Activated B cell treated with CpG ODN at 0.5 μM for 24 hours (primary cell): ENCODE results near the gene PTCHD1. TPM values are rescaled to one million over a fixed set of nuclear protein-coding genes. Genes with fewer than 3 reads are reported as not detected.

ENCODE experiments used
- ATAC-seq: fragments of 200-7000 bp; cut with Tn5 transposase; one replicate; pipeline ENCODE4 v1.10.0; 2021; ENCODE audit warnings: low read depth, mild to moderate bottlenecking, moderate library complexity
- CTCF ChIA-PET: fragments of 350-600 bp; sonication (Branson Sonifier 250); formaldehyde crosslinking; loops from one replicate; lab custom pipeline; 2021; ENCODE audit warnings: antibody characterized with exemption; lab: Charles Lee
- POLR2A ChIA-PET: fragments of 350-600 bp; sonication (Branson Sonifier 250); formaldehyde crosslinking; loops from one replicate; lab custom pipeline; 2021; ENCODE audit warnings: antibody characterized with exemption; lab: Charles Lee
- DNase-seq: peaks from one replicate; pipeline ENCODE4 v3.0.0; 2022
- H3K27ac Mint-ChIP-seq: one replicate; pipeline ENCODE4 v1.8.0; 2020; ENCODE audit warnings: mixed read lengths
- H3K27me3 Mint-ChIP-seq: one replicate; pipeline ENCODE4 v1.8.0; 2021; ENCODE audit warnings: mixed read lengths
- H3K36me3 Mint-ChIP-seq: one replicate; pipeline ENCODE4 v1.8.0; 2021; ENCODE audit warnings: low read depth, mixed read lengths
- H3K4me1 Mint-ChIP-seq: one replicate; pipeline ENCODE4 v1.8.0; 2021; ENCODE audit warnings: mixed read lengths
- H3K4me3 Mint-ChIP-seq: one replicate; pipeline ENCODE4 v1.8.0; 2020; ENCODE audit warnings: mild to moderate bottlenecking, mixed read lengths
- H3K9me3 Mint-ChIP-seq: one replicate; pipeline ENCODE4 v1.8.0; 2020; ENCODE audit warnings: mixed read lengths
- CTCF ChIP-seq: fragments of 200-600 bp; IDR thresholded peaks from one replicate; pipeline ENCODE4 v1.8.0; 2022; ENCODE audit warnings: antibody characterized with exemption, mild to moderate bottlenecking
- intact Hi-C: fragments of 100-400 bp; cut with micrococcal nuclease; formaldehyde crosslinking; loops from one replicate; pipeline ENCODE4 v1.15.1; 2024
- total RNA-seq: library from RNA; stranded (reverse); gene quantifications from 2 replicates; pipeline ENCODE4 v1.2.3, GENCODE V29; 2022

Gene PTCHD1
- total RNA-seq, 1 donor from 2014 or later: 0.02 TPM

- Mint-ChIP-seq H3K36me3 (no peaks in the 10 kb centered on the region), H3K27ac (no peak overlapping the region), H3K27me3 (no peaks in the 10 kb centered on the region), H3K4me3 (no peak overlapping the region), H3K4me1 (no peaks in the 10 kb centered on the region), H3K9me3 (no peaks in the 10 kb centered on the region)
- intact Hi-C loops: no loop called here
- CTCF ChIA-PET: no interaction called here
- no peak for TF ChIP-seq CTCF
- no peak for ATAC-seq
- no peak for DNase-seq
- POLR2A ChIA-PET: no interaction called here
These were observed 38.6 kb downstream of the PTCHD1 start for GRCh38 chrX:23373129-23373804.

- intact Hi-C loops: no loop called here
- H3K27me3 Mint-ChIP-seq: no peaks in the 10 kb centered on the region
- no peak overlapping the region for H3K27ac Mint-ChIP-seq
- no peak overlapping the region for H3K4me3 Mint-ChIP-seq
- DNase-seq: no peak
- H3K4me1 Mint-ChIP-seq: no peaks in the 10 kb centered on the region
- no peak for ATAC-seq
- H3K9me3 Mint-ChIP-seq: no peaks in the 10 kb centered on the region
- POLR2A ChIA-PET: no interaction called here
- CTCF ChIA-PET: no interaction called here
- H3K36me3 Mint-ChIP-seq: no peaks in the 10 kb centered on the region
- no peak for TF ChIP-seq CTCF
These were observed 39.6 kb downstream of the PTCHD1 start for GRCh38 chrX:23374291-23374690.

- no peaks in the 10 kb centered on the region for H3K27me3 Mint-ChIP-seq
- DNase-seq (no peak), ATAC-seq (no peak)
- H3K36me3 Mint-ChIP-seq: no peaks in the 10 kb centered on the region
- H3K4me1 Mint-ChIP-seq: peaks cover 3% of the 10 kb centered on the region
- ChIA-PET CTCF (no interaction called here), POLR2A (no interaction called here)
- no peak for TF ChIP-seq CTCF
- no peak overlapping the region for H3K27ac Mint-ChIP-seq
- H3K4me3 Mint-ChIP-seq: no peak overlapping the region
- H3K9me3 Mint-ChIP-seq: no peaks in the 10 kb centered on the region
- intact Hi-C loops: no loop called here
These were observed 41.9 kb downstream of the PTCHD1 start for GRCh38 chrX:23376581-23376980.

- no peaks in the 10 kb centered on the region for H3K9me3 Mint-ChIP-seq
- TF ChIP-seq CTCF: no peak
- DNase-seq (no peak), ATAC-seq (no peak)
- ChIA-PET POLR2A (no interaction called here), CTCF (no interaction called here)
- no peak overlapping the region for H3K4me3 Mint-ChIP-seq
- no peak overlapping the region for H3K27ac Mint-ChIP-seq
- intact Hi-C loops: no loop called here
- H3K4me1 Mint-ChIP-seq: peaks cover 6% of the 10 kb centered on the region
- no peaks in the 10 kb centered on the region for H3K36me3 Mint-ChIP-seq
- H3K27me3 Mint-ChIP-seq: peaks cover 2% of the 10 kb centered on the region
These were observed 45.9 kb downstream of the PTCHD1 start for GRCh38 chrX:23380581-23380980.

- no peaks in the 10 kb centered on the region for H3K36me3 Mint-ChIP-seq
- H3K27ac Mint-ChIP-seq: no peak overlapping the region
- ChIA-PET POLR2A (no interaction called here), CTCF (no interaction called here)
- no peak for TF ChIP-seq CTCF
- ATAC-seq (no peak), DNase-seq (no peak)
- H3K4me3 Mint-ChIP-seq: peak overlapping the region; percentile 12
- no peaks in the 10 kb centered on the region for H3K9me3 Mint-ChIP-seq
- intact Hi-C loops: no loop called here
- peaks cover 2% of the 10 kb centered on the region for H3K27me3 Mint-ChIP-seq
- peaks cover 6% of the 10 kb centered on the region for H3K4me1 Mint-ChIP-seq
These were observed 46.7 kb downstream of the PTCHD1 start for GRCh38 chrX:23381099-23382087.
